Loucy (cell line): ENCODE measurements around the gene NPTN.

Experiments
- H2AFZ ChIP-seq: fragments of 200-600 bp; sonication (generic); 2 replicates; pipeline ENCODE4 v1.6.0; 2016; ENCODE audit warnings: antibody characterized with exemption, mild to moderate bottlenecking, low read length, moderate library complexity
- H3F3A ChIP-seq: fragments of 200-600 bp; 2 replicates; pipeline ENCODE4 v1.6.0; 2016; ENCODE audit warnings: antibody characterized with exemption, low read depth, mild to moderate bottlenecking
- H3K27me3 ChIP-seq: fragments of 200-600 bp; sonication (generic); 2 replicates; pipeline ENCODE4 v1.6.1; 2014; ENCODE audit warnings: low read length, mild to moderate bottlenecking; ENCODE audit not compliant: insufficient read depth, poor library complexity, severe bottlenecking
- H3K36me3 ChIP-seq: fragments of 200-600 bp; sonication (generic); 2 replicates; pipeline ENCODE4 v1.6.1; 2016; ENCODE audit warnings: low read length; ENCODE audit not compliant: insufficient read depth
- H3K4me1 ChIP-seq: fragments of 200-600 bp; sonication (generic); 2 replicates; pipeline ENCODE4 v1.5.1; 2014; ENCODE audit warnings: low read length, mild to moderate bottlenecking; ENCODE audit not compliant: insufficient read depth, poor library complexity, severe bottlenecking
- H3K4me2 ChIP-seq: fragments of 200-600 bp; sonication (generic); 2 replicates; pipeline ENCODE4 v1.6.0; 2014; ENCODE audit warnings: antibody characterized with exemption, low read length, low read depth, mild to moderate bottlenecking; ENCODE audit not compliant: poor library complexity, severe bottlenecking
- H3K4me3 ChIP-seq: fragments of 200-600 bp; sonication (generic); 2 replicates; pipeline ENCODE4 v1.5.1; 2014; ENCODE audit warnings: low read length, mild to moderate bottlenecking, mixed read lengths; ENCODE audit not compliant: poor library complexity, severe bottlenecking
- H3K79me2 ChIP-seq: fragments of 200-600 bp; sonication (generic); 2 replicates; pipeline ENCODE4 v1.6.1; 2014; ENCODE audit warnings: low read length; ENCODE audit not compliant: insufficient read depth
- H3K9ac ChIP-seq: fragments of 200-600 bp; sonication (generic); 2 replicates; pipeline ENCODE4 v1.6.0; 2014; ENCODE audit warnings: mild to moderate bottlenecking, low read depth, low read length, moderate library complexity; ENCODE audit not compliant: poor library complexity, severe bottlenecking
- H3K9me2 ChIP-seq: fragments of 200-600 bp; sonication (generic); replicated peaks from 2 replicates; pipeline ENCODE4 v1.6.1; 2016; ENCODE audit warnings: low read depth, low read length, mixed read lengths
- H3K9me3 ChIP-seq: fragments of 200-600 bp; sonication (generic); 2 replicates; pipeline ENCODE4 v1.6.1; 2014; ENCODE audit warnings: mild to moderate bottlenecking, antibody characterized with exemption, low read length, low read depth; ENCODE audit not compliant: insufficient read depth
- H4K20me1 ChIP-seq: fragments of 200-600 bp; sonication (generic); 2 replicates; pipeline ENCODE4 v1.6.0; 2014; ENCODE audit warnings: antibody characterized with exemption, low read length, mild to moderate bottlenecking; ENCODE audit not compliant: insufficient read depth, poor library complexity, severe bottlenecking
- CTCF ChIP-seq: fragments of 200-600 bp; sonication (generic); conservative IDR thresholded peaks from 2 replicates; pipeline ENCODE4 v1.5.1; 2014; ENCODE audit warnings: mild to moderate bottlenecking, antibody characterized with exemption, low read length
- EZH2phosphoT487 ChIP-seq: fragments of 200-600 bp; IDR thresholded peaks from 2 replicates; pipeline ENCODE4 v1.6.1; 2018; ENCODE audit warnings: antibody characterized with exemption, mild to moderate bottlenecking, moderate library complexity, borderline replicate concordance

Gene NPTN

GRCh38 chr15:73573572-73573971 is 59.6 kb downstream of the NPTN start:
- TF ChIP-seq EZH2phosphoT487 (no peak), CTCF (no peak)
- no peaks in the 10 kb centered on the region for H3K9me2 ChIP-seq
- no peaks in the 10 kb centered on the region for H4K20me1 ChIP-seq
- no peaks in the 10 kb centered on the region for H3K79me2 ChIP-seq
- peaks cover 53% of the 10 kb centered on the region; the same call in 1 of the 2 replicates for H3K36me3 ChIP-seq
- H3K4me1 ChIP-seq = no peaks in the 10 kb centered on the region
- H3F3A ChIP-seq = no peaks in the 10 kb centered on the region
- H3K9ac ChIP-seq = no peak overlapping the region
- no peak overlapping the region for H3K4me2 ChIP-seq
- H3K27me3 ChIP-seq = no peaks in the 10 kb centered on the region
- H3K9me3 ChIP-seq = no peaks in the 10 kb centered on the region
- H2AFZ ChIP-seq = no peak overlapping the region
- H3K4me3 ChIP-seq = no peak overlapping the region

DNA sequence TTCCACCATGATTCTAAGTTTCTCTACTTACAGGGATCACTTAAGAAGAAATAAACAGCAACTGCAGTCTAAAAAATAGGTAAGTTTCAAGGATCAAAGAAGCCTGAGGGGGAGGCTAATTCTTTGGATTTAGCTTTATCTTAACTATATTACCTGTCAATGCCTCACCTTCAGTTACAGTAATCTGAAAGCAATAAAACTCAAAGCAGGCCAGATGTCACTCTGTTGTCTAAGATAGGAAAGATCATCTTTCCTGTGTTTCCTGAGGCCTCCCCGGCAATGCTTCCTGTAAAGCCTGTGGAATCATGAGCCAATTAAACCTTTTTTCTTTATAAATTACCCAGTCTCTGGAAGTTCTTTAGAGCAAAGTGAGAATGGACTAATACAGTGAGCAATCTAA is 60.2 kb downstream of the NPTN start:
- Histone ChIP-seq H3K9me2 (no peaks in the 10 kb centered on the region), H3K79me2 (no peaks in the 10 kb centered on the region), H3K9me3 (no peaks in the 10 kb centered on the region)

GRCh38 chr15:73572296-73572695 is 60.9 kb downstream of the NPTN start:
- Histone ChIP-seq H4K20me1 (no peaks in the 10 kb centered on the region), H3K4me3 (no peak overlapping the region), H3K36me3 (peaks cover 57% of the 10 kb centered on the region; the same call in 1 of the 2 replicates), H3F3A (no peaks in the 10 kb centered on the region), H3K79me2 (no peaks in the 10 kb centered on the region), H3K4me2 (no peak overlapping the region), H3K9ac (no peak overlapping the region), H3K27me3 (no peaks in the 10 kb centered on the region), H3K9me3 (no peaks in the 10 kb centered on the region), H3K9me2 (no peaks in the 10 kb centered on the region), H3K4me1 (no peaks in the 10 kb centered on the region), H2AFZ (no peak overlapping the region)
- no peak for TF ChIP-seq CTCF

More for the DNA sequence above, 60.2 kb downstream of the NPTN start:
- Histone ChIP-seq H3K4me3 (no peak overlapping the region), H3K4me1 (no peaks in the 10 kb centered on the region), H2AFZ (no peak overlapping the region), H3K27me3 (no peaks in the 10 kb centered on the region), H3F3A (no peaks in the 10 kb centered on the region), H3K4me2 (no peak overlapping the region), H3K9ac (no peak overlapping the region), H4K20me1 (no peaks in the 10 kb centered on the region), H3K36me3 (peaks cover 57% of the 10 kb centered on the region; the same call in 1 of the 2 replicates)
- TF ChIP-seq EZH2phosphoT487 (no peak), CTCF (no peak)
